ENCODE measurements around the gene TFDP2.
A peak's percentile ranks its signal among the peaks of the same experiment; 100 is the strongest.
"Not testable (repeated sequence)": the region's sequence is repeated elsewhere in the genome, so short reads cannot be mapped to it uniquely, and the experiment has no call there.

The TFDP2 gene

GRCh38 chr3:142129516-142130171 lies 19.7 kb downstream of the TFDP2 start:
- FAIRE-seq (no peak), DNase-seq (ENCODE audit: low spot score) (no peak)

GRCh38 chr3:142127941-142128658 lies 21.2 kb downstream of the TFDP2 start:
- DNase-seq (ENCODE audit: low spot score) (no peak), FAIRE-seq (no peak)

- FAIRE-seq (no peak), DNase-seq (ENCODE audit: low spot score) (no peak)
Observed at GRCh38 chr3:142124243-142124642, 25.1 kb downstream of the TFDP2 start.

- DNase-seq (ENCODE audit: low spot score) (no peak), FAIRE-seq (no peak)
Observed at GRCh38 chr3:142120707-142121106, 28.6 kb downstream of the TFDP2 start.

GRCh38 chr3:142118911-142119310 lies 30.4 kb downstream of the TFDP2 start:
- FAIRE-seq (no peak), DNase-seq (ENCODE audit: low spot score) (no peak)

- FAIRE-seq (no peak), DNase-seq (ENCODE audit: low spot score) (peak; percentile 56)
Observed at GRCh38 chr3:142117056-142117851, 32.1 kb downstream of the TFDP2 start.

GRCh38 chr3:142115867-142116668 lies 33.3 kb downstream of the TFDP2 start:
- FAIRE-seq (no peak), DNase-seq (ENCODE audit: low spot score) (no peak)

GRCh38 chr3:142112601-142113000 lies 36.7 kb downstream of the TFDP2 start:
- no peak for DNase-seq (ENCODE audit: low spot score)
- no peak for FAIRE-seq

GRCh38 chr3:142106548-142106947 lies 42.8 kb downstream of the TFDP2 start:
- DNase-seq (ENCODE audit: low spot score) = no peak
- no peak for FAIRE-seq

GRCh38 chr3:142105991-142106390 lies 43.4 kb downstream of the TFDP2 start:
- FAIRE-seq = no peak

GRCh38 chr3:142104763-142105162 lies 44.6 kb downstream of the TFDP2 start:
- DNase-seq (ENCODE audit: low spot score) (no peak), FAIRE-seq (no peak)

More at GRCh38 chr3:142105991-142106390, 43.4 kb downstream of the TFDP2 start:
- no peak for DNase-seq (ENCODE audit: low spot score)

- DNase-seq (ENCODE audit: low spot score) (no peak), FAIRE-seq (no peak)
Observed at GRCh38 chr3:142098964-142099363, 50.4 kb downstream of the TFDP2 start.

GRCh38 chr3:142097099-142097843 lies 52.1 kb downstream of the TFDP2 start:
- FAIRE-seq = no peak
- no peak for DNase-seq (ENCODE audit: low spot score)

- FAIRE-seq = no peak
- DNase-seq (ENCODE audit: low spot score) = no peak
Observed at GRCh38 chr3:142095841-142096240, 53.5 kb downstream of the TFDP2 start.

GRCh38 chr3:142088925-142089324 lies 60.4 kb downstream of the TFDP2 start:
- DNase-seq (ENCODE audit: low spot score); FAIRE-seq: not testable (repeated sequence)

GRCh38 chr3:142088522-142088921 lies 60.8 kb downstream of the TFDP2 start:
- DNase-seq (ENCODE audit: low spot score) = no peak
- no peak for FAIRE-seq

- FAIRE-seq (no peak), DNase-seq (ENCODE audit: low spot score) (no peak)
Observed at GRCh38 chr3:142087676-142088075, 61.7 kb downstream of the TFDP2 start.

GRCh38 chr3:142086581-142087090 lies 62.7 kb downstream of the TFDP2 start:
- DNase-seq (ENCODE audit: low spot score) (no peak), FAIRE-seq (no peak)

- DNase-seq (ENCODE audit: low spot score) (no peak), FAIRE-seq (no peak)
Observed at GRCh38 chr3:142081178-142081577, 68.2 kb downstream of the TFDP2 start.

- DNase-seq (ENCODE audit: low spot score) (no peak), FAIRE-seq (no peak)
Observed at GRCh38 chr3:142077859-142078500, 71.4 kb downstream of the TFDP2 start.

Data from urothelium cell line (cell line).